ENCODE measurements around the gene SLC7A9.
"Not testable (repeated sequence)": the region's sequence is repeated elsewhere in the genome, so short reads cannot be mapped to it uniquely, and the experiment has no call there.

Gene SLC7A9

GRCh38 chr19:32787161-32787813, 82.3 kb downstream of the SLC7A9 start:
- DNase-seq: not testable (repeated sequence)

- DNase-seq: not testable (repeated sequence)
These were observed 87.5 kb downstream of the SLC7A9 start for GRCh38 chr19:32782089-32782488.

GRCh38 chr19:32781280-32781679, 88.3 kb downstream of the SLC7A9 start:
- DNase-seq: no peak
